K562 (cell line): ENCODE results near the gene CDH16. TPM values are rescaled to one million over a fixed set of nuclear protein-coding genes. Genes with fewer than 3 reads are reported as not detected.

Experiments used
- ATF1 ChIP-seq, 2 experiments: fragments of 450-650 bp in 1 of 2; IDR thresholded peaks; 2 replicates each; pipeline ENCODE4 v1.6.1; 2016; ENCODE audit warnings: missing compliant biosample characterization in 1 of 2, missing genetic modification characterization in 1 of 2
- CBFA2T2 ChIP-seq: fragments of 450-650 bp; conservative IDR thresholded peaks from 2 replicates; pipeline ENCODE4 v1.6.1; 2017; ENCODE audit warnings: mild to moderate bottlenecking
- CBFB ChIP-seq: sonication (generic); formaldehyde crosslinking; IDR thresholded peaks from 2 replicates; pipeline ENCODE4 v1.4.0; 2020; ENCODE audit warnings: mild to moderate bottlenecking, missing genetic modification reagents
- EP300 ChIP-seq: IDR thresholded peaks from 2 replicates; pipeline ENCODE4 v1.6.1; 2012; ENCODE audit warnings: low read length, improper control_type of control experiment
- HCFC1 ChIP-seq: IDR thresholded peaks from 2 replicates; pipeline ENCODE4 v1.6.1; 2012; ENCODE audit warnings: low read depth, low read length, improper control_type of control experiment
- KDM4B ChIP-seq, 2 experiments: fragments of 450-650 bp in 1 of 2; sonication (generic) in 1 of 2; IDR thresholded peaks; 2 replicates each; pipeline ENCODE4 v1.6.1; 2016 to 2017; ENCODE audit warnings: borderline replicate concordance in 2 of 2, antibody characterized with exemption in 1 of 2, low read depth in 1 of 2, mild to moderate bottlenecking in 1 of 2
- LARP7 ChIP-seq: fragments of 450-650 bp; IDR thresholded peaks from 2 replicates; pipeline ENCODE4 v1.6.1; 2016
- MTA3 ChIP-seq: fragments of 450-650 bp; formaldehyde crosslinking; IDR thresholded peaks from 2 replicates; pipeline ENCODE4 v1.6.1; 2017; ENCODE audit warnings: mild to moderate bottlenecking, borderline replicate concordance
- NCOA2 ChIP-seq, 2 experiments: fragments of 450-650 bp; IDR thresholded peaks; 2 replicates each; pipeline ENCODE4 v1.6.1; 2018; ENCODE audit warnings: mild to moderate bottlenecking in 2 of 2, moderate library complexity in 1 of 2; ENCODE audit not compliant: partially characterized antibody in 2 of 2
- POLR2B ChIP-seq: fragments of 450-650 bp; IDR thresholded peaks from 2 replicates; pipeline ENCODE4 v1.6.1; 2018; ENCODE audit warnings: low read depth; ENCODE audit not compliant: partially characterized antibody
- TAF9B ChIP-seq: fragments of 450-650 bp; IDR thresholded peaks from 2 replicates; pipeline ENCODE4 v1.6.1; 2018; ENCODE audit warnings: mild to moderate bottlenecking; ENCODE audit not compliant: partially characterized antibody
- TBP ChIP-seq: optimal IDR thresholded peaks from 2 replicates; pipeline ENCODE3; 2011; ENCODE audit warnings: low read depth, low read length, improper control_type of control experiment
- ZNF707 ChIP-seq: fragments of 250-450 bp; sonication (Bioruptor Pico); conservative IDR thresholded peaks from 2 replicates; pipeline ENCODE4 v1.8.0; 2022; ENCODE audit warnings: inconsistent platforms, mild to moderate bottlenecking, moderate library complexity
- polyA plus RNA-seq, 8 experiments: library from polyadenylated mRNA; depleted of rRNA in 4 of 8; stranded (reverse) in 5 of 8; unstranded in 3 of 8; fragments of >200 nt; fragmentation: Nextera tagmentation in 2 of 8; fragmentation: Illumina TruSeq in 1 of 8; extraction: Ambion mirVana in 2 of 8; extraction: Trizol in 1 of 8; gene quantifications; 2 replicates each; pipeline versions ENCODE4 v1.2.1 to v1.2.3, GENCODE V29; 2011 to 2014; ENCODE audit warnings: inconsistent platforms in 1 of 8, missing spikeins in 1 of 8
- total RNA-seq, 7 experiments: library from RNA; depleted of rRNA in 6 of 7; stranded (reverse); fragments of >200 nt in 6 of 7; fragmentation: Illumina TruSeq in 2 of 7; extraction: Trizol in 2 of 7; gene quantifications; 2 replicates each; pipeline versions ENCODE4 v1.2.1 to v1.2.3, GENCODE V29; 2011 to 2021; ENCODE audit warnings: low replicate concordance in 1 of 7
- TF ChIP-seq, protein P1 (sequence below): fragments of 450-650 bp; IDR thresholded peaks from 2 replicates; pipeline ENCODE4 v1.6.1; 2016; ENCODE audit warnings: borderline replicate concordance
- TF ChIP-seq, protein P2 (sequence below), 2 experiments: IDR thresholded peaks; 2 replicates each; pipeline ENCODE4 v1.6.1; 2012; ENCODE audit warnings: improper control_type of control experiment in 2 of 2, low read depth in 2 of 2, low read length in 2 of 2, borderline replicate concordance in 1 of 2
- TF ChIP-seq, protein P3 (sequence below): sonication (generic); formaldehyde crosslinking; IDR thresholded peaks from 2 replicates; pipeline ENCODE4 v1.8.0; 2022; ENCODE audit warnings: mild to moderate bottlenecking, missing genetic modification reagents

Gene CDH16
- total and polyA plus RNA-seq, 9 of the 15 experiments (the other 6 are each of a cell fraction or from before 2014, with no cell fraction given), result not detected

DNA sequence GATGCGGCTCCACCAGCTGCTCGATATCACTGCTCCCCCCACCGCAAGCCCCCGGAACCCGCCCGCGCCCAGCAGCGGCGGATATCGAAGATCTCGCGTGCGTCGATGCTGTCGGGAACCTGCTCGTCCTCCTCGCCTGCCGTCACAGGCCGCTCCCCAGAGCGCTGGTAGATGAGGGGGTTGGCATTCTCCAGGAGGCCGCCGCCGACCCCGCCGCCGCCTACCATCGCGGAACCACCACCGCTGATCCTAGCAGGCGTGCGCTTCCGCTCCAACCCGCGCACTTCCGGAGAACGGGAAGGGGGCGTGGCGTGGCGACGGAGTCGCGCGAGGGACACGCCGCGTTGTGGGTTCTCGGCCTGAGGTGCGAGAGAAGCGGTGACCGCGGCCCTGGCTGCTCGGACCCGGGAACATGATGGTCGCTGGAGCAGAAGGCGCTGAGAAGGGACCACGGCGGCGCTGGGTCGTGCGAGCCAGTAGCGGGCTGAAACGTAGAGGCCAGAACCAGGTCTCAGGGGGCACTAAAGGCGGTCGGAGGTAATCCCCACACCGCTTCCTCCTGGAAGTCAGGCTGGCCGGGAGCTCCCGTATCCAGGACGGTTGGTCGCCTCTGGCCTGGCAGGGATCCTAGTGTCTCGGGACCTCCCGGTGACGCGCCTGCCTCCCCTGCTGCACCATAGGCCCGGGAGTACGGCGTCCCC, 15.6 kb upstream of the CDH16 start, which contains the start of gene CIAO2B (continued):
- TF ChIP-seq HCFC1 (peak; percentile 67), POLR2B (peak; percentile 75), TAF9B (peak; percentile 55), CBFB (peak; percentile 79), NCOA2 (IDR thresholded peaks at IDR 0.05; ENCODE audit: partially characterized antibody in 2 of 2) (no peak), LARP7 (no peak), ATF1 (CRISPR knock-in tag; IDR thresholded peaks at IDR 0.05) (0 out of 2 replicates have a peak, but pooled peaks have one; percentile 13), ATF1 (tag; IDR thresholded peaks at IDR 0.05) (peak; percentile 82), CBFA2T2 (no peak), EP300 (0 out of 2 replicates have a peak, but pooled peaks have one; percentile 11), KDM4B (IDR thresholded peaks at IDR 0.05; ENCODE audit: borderline replicate concordance in 2 of 2, low read depth in 1 of 2) (peak in 1 of 2 experiments; percentile 68; a peak in 1 of 4 replicates), MTA3 (peak; percentile 99), ZNF707 (CRISPR knock-in tag) (no peak), TBP (peak; percentile 51)
- TF ChIP-seq, protein P1, sequence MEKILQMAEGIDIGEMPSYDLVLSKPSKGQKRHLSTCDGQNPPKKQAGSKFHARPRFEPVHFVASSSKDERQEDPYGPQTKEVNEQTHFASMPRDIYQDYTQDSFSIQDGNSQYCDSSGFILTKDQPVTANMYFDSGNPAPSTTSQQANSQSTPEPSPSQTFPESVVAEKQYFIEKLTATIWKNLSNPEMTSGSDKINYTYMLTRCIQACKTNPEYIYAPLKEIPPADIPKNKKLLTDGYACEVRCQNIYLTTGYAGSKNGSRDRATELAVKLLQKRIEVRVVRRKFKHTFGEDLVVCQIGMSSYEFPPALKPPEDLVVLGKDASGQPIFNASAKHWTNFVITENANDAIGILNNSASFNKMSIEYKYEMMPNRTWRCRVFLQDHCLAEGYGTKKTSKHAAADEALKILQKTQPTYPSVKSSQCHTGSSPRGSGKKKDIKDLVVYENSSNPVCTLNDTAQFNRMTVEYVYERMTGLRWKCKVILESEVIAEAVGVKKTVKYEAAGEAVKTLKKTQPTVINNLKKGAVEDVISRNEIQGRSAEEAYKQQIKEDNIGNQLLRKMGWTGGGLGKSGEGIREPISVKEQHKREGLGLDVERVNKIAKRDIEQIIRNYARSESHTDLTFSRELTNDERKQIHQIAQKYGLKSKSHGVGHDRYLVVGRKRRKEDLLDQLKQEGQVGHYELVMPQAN, result peak; percentile 77
- TF ChIP-seq, protein P2, sequence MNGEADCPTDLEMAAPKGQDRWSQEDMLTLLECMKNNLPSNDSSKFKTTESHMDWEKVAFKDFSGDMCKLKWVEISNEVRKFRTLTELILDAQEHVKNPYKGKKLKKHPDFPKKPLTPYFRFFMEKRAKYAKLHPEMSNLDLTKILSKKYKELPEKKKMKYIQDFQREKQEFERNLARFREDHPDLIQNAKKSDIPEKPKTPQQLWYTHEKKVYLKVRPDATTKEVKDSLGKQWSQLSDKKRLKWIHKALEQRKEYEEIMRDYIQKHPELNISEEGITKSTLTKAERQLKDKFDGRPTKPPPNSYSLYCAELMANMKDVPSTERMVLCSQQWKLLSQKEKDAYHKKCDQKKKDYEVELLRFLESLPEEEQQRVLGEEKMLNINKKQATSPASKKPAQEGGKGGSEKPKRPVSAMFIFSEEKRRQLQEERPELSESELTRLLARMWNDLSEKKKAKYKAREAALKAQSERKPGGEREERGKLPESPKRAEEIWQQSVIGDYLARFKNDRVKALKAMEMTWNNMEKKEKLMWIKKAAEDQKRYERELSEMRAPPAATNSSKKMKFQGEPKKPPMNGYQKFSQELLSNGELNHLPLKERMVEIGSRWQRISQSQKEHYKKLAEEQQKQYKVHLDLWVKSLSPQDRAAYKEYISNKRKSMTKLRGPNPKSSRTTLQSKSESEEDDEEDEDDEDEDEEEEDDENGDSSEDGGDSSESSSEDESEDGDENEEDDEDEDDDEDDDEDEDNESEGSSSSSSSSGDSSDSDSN (IDR thresholded peaks at IDR 0.05; ENCODE audit: borderline replicate concordance in 1 of 2, low read depth in 2 of 2, low read length in 2 of 2), result 0 out of 4 replicates have a peak, but pooled peaks of 1 of the 2 experiments have one; percentile 68
- TF ChIP-seq, protein P3, sequence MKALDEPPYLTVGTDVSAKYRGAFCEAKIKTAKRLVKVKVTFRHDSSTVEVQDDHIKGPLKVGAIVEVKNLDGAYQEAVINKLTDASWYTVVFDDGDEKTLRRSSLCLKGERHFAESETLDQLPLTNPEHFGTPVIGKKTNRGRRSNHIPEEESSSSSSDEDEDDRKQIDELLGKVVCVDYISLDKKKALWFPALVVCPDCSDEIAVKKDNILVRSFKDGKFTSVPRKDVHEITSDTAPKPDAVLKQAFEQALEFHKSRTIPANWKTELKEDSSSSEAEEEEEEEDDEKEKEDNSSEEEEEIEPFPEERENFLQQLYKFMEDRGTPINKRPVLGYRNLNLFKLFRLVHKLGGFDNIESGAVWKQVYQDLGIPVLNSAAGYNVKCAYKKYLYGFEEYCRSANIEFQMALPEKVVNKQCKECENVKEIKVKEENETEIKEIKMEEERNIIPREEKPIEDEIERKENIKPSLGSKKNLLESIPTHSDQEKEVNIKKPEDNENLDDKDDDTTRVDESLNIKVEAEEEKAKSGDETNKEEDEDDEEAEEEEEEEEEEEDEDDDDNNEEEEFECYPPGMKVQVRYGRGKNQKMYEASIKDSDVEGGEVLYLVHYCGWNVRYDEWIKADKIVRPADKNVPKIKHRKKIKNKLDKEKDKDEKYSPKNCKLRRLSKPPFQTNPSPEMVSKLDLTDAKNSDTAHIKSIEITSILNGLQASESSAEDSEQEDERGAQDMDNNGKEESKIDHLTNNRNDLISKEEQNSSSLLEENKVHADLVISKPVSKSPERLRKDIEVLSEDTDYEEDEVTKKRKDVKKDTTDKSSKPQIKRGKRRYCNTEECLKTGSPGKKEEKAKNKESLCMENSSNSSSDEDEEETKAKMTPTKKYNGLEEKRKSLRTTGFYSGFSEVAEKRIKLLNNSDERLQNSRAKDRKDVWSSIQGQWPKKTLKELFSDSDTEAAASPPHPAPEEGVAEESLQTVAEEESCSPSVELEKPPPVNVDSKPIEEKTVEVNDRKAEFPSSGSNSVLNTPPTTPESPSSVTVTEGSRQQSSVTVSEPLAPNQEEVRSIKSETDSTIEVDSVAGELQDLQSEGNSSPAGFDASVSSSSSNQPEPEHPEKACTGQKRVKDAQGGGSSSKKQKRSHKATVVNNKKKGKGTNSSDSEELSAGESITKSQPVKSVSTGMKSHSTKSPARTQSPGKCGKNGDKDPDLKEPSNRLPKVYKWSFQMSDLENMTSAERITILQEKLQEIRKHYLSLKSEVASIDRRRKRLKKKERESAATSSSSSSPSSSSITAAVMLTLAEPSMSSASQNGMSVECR (CRISPR knock-in tag), result peak; percentile 94
